Stimulated activated CD4-positive, alpha-beta T cell treated with anti-CD3 and anti-CD28 coated beads, Interleukin-15, amount 100 ng/mL, for 1 hour (primary cell): ENCODE measurements around the gene FLRT3.

Experiments
- DNase-seq, 2 donors: peaks; one replicate each; pipeline ENCODE4 v3.0.0-alpha.2; 2020; ENCODE audit warnings: low read depth in 1 of 2, low spot score in 1 of 2

The FLRT3 gene

DNA sequence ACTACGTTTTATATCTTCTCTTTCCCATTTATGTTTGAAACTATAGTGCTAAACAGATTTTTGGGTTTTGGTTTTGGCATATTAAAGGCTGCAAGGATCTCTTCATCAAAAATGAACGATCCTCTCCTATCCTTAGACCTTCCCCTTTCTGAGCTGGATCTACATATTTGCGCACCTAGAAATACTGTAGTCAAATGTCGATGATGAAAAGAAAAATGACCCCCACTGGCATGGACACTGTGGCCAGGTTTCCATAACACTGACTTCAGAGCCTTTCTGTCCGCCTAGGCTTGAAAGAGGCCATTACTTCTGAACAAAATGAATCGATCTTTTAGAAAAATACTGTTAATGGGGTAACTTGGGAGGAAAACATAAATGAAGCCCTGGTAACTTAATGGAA lies 5.8 kb downstream of the FLRT3 start:
- DNase-seq, result no peak

GRCh38 chr20:14319704-14320103 lies 17.7 kb downstream of the FLRT3 start:
- DNase-seq, result no peak

- DNase-seq, result no peak
These were observed 23.9 kb downstream of the FLRT3 start for GRCh38 chr20:14313341-14314020.

GRCh38 chr20:14312001-14312400 lies 25.4 kb downstream of the FLRT3 start:
- DNase-seq, result no peak

DNA sequence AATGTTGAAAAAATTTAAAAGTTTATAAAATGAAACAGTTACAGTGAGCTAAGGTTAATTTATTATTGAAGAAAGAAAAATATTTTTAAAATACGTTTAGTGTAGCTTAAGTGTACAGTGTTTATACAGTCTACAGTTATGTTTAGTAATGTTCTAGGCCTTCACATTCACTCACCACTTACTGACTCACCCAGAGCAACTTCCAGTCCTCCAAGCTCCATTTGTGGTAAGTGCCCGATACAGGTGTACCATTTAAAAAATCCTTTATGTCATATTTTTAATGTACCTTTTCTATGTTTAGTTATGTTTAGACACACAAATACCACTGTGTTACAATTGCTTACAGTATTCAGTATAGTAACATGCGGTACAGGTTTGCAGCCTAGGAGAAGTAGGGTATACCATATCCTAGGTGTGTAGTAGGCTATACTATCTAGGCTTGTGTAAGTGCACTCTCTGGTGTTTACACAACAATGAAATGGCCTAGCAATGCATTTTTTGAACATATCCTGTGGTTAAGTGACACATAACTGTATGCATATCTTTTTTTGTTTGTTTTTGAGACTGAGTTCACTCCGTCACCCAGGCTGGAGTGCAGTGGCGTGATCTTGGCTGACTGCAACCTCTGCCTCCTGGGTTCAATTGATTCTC lies 26.3 kb downstream of the FLRT3 start:
- no peak for DNase-seq

DNA sequence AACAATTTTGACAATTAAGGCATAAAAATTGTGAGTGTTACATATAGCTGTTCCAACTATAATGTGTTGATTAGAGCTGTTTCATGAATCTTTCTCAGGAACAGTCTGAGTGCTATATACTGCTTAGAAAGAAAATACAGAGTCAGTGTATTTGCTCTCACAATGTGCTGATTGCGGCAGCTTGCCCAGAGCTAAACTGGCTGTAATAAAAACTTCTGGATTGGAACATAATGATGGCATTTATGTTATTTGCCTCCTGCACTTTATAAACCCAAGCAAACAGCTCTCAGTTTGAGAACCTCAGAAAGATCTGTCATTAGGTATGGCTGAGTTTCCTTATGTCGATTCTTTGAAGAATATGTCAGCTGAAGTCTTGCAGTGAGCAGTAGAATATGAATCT lies 29.5 kb downstream of the FLRT3 start:
- DNase-seq, result no peak

DNA sequence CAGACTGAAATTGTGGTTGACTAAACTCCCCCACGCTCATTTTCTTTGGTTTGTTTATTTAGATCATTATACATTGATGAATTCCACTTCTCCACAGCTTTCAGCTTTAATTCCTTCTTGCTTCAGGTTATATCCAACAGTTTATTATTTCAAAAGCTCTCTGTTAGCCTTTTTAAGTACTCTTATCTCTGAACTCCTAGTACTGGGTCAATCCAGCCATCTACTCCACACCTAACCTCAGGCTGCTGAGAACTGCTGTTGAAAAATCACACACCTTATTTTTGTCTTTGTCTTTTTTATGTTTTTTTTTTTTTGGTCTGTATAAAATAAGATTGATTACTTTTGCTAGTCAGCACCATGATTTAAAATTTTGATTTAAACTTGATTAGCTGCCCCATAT lies 32.9 kb downstream of the FLRT3 start:
- no peak for DNase-seq

GRCh38 chr20:14303651-14304050 lies 33.8 kb downstream of the FLRT3 start:
- no peak for DNase-seq

- DNase-seq, result no peak
These were observed 34.3 kb downstream of the FLRT3 start for GRCh38 chr20:14303106-14303505.

DNA sequence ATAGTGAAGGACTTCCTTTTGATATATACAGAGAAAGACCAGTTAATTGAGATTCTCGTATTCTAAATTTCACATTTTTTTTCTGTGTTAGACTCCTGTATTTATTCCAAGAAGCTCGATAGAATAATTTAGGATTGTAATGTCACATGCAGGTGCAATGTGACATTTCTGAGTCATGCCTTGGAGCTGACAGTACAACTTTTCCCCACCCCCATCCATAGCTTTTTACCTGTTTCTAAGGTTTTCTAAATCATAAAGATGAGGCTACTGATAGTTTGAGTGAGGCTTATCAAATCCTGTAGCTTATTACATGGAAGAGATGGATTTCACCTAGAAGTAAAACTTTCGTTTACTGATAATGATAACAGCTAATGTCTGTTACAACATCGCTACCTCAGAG lies 37.6 kb downstream of the FLRT3 start:
- DNase-seq, result no peak

DNA sequence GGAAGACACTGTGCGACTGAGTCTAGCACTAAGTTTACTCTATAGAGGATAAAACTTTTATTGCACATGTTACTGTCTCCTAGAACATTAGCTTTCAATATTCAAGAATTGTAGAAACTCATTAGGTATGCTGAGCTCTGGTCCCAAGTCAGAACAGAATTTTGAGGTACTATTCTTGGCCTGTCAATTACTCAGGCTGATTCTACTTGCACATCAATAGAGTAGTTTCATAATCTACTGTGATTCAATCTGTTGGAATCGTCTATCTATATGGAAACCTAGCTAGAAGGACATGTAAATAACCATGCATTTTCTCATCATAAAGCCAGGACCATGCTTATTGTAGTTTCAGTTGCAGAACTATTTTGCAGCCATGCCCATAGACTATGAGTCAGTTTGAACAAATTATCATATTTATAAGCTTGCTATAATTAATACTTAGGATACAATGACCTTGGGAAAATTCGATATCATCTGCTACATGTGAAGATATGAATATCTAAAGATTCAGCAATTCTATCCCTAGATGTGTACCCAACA lies 41.6 kb downstream of the FLRT3 start:
- DNase-seq, result no peak

DNA sequence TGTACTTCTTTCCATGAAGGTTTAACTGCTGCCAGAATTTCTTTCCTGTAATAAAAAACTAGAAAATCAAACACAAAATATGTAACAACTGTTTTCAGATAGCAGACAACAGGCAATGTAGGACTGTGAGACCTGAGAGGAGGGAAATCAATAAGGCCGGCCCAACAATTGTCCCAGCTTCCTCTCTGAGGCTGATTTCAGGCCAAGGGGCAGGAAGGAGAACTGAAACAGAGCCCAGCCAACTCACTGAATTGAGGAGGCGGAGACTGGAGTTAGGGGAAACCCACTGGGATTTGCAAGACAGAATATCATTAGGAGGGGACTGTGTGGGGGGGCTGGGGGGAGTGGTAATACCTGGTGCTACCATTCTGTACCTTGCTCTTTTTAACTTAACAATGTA lies 42.2 kb downstream of the FLRT3 start:
- DNase-seq, result no peak

GRCh38 chr20:14291502-14291901 lies 45.9 kb downstream of the FLRT3 start:
- DNase-seq, result no peak

DNA sequence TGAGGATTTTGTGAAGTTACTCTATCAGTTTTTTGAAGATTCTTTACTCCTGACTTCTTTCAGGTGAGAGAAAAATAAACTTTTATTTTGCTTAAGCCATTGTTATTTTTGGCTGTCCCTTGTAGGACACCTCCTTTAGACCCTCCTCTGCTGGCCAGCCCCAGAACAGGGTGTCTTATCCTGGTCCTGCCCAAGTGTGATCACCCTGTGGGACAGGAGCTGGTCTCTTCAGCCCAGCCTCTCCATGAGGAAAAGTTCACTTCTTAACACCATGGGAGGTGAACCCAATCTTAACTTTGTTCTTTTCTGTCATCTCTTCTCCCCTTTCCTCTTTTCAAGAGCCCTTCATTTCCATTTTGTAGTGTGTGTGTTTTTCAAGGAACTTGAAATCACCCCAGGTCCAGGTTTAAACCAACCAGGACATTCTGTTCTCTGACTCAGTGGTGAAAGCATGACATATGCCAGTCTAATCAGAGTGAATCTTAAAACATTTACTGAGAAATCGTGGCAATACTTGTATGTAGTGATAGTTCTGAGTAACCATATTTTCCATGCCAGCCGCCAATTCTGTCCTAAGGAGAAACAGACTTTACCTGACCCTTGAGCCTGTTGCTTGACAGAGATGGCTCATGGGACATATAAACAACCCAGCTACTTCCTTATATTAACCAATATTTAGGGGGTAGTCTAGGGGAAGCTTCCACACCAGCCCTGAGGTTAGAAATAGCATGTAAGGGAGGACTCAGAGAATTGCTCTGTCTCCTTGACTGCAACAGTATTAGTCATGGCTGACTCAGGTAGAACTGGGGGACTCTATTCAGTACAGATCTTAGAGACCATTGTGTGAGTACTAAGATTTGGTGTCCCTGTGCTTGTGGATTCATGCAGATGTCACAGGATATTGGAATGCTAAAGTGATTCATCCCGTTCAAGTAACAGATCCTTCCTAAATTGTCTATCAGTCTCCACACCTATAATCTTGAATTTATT lies 48.8 kb downstream of the FLRT3 start:
- DNase-seq, result no peak

GRCh38 chr20:14284443-14284842 lies 53.0 kb downstream of the FLRT3 start:
- DNase-seq, result no peak

DNA sequence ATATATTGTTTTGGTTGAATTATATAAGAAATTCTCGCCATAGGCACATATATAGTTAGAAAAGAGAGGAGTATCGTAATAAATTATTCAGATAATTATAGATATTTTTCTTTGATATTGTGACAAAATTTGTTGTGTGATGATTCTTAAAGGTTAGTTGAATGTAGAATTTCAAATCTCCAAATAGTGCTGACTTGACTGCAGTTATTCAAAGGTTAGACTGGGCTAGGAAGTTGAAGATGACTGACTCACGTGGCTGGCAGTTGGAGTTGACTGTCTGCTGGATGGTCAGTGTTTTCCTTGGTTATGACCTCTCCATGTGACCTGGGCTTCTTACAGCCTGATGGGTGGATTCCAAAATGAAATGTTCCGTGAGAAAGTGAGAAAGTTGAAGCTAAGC lies 55.3 kb downstream of the FLRT3 start:
- no peak for DNase-seq
